GM12878 (cell line): Measurements from ENCODE around the gene CAPZB.

Source experiments
- CEBPZ ChIP-seq: fragments of 150-350 bp; IDR thresholded peaks from 2 replicates; pipeline ENCODE4 v1.6.1; 2016; ENCODE audit warnings: low read depth, low read length
- CHD4 ChIP-seq: fragments of 200-600 bp; sonication (generic); IDR thresholded peaks from 2 replicates; pipeline ENCODE4 v1.6.1; 2016; ENCODE audit warnings: mild to moderate bottlenecking
- FOXK2 ChIP-seq: fragments of 450-650 bp; IDR thresholded peaks from 2 replicates; pipeline ENCODE4 v1.6.1; 2017; ENCODE audit warnings: mild to moderate bottlenecking, moderate library complexity
- HDAC2 ChIP-seq: fragments of 200-600 bp; sonication (generic); IDR thresholded peaks from 2 replicates; pipeline ENCODE4 v1.6.1; 2017
- USF1 ChIP-seq: IDR thresholded peaks from 2 replicates; pipeline ENCODE4 v1.6.1; 2011; ENCODE audit warnings: borderline replicate concordance, low read depth, mild to moderate bottlenecking, moderate library complexity, mixed read lengths, low read length; ENCODE audit not compliant: insufficient read depth; ENCODE audit errors: extremely low read length

GRCh38 chr1:19332832-19333231, 152.5 kb downstream of the CAPZB start:
- TF ChIP-seq FOXK2 = no peak
- no peak for TF ChIP-seq USF1
- TF ChIP-seq CHD4 = no peak
- TF ChIP-seq CEBPZ = no peak
- TF ChIP-seq HDAC2 = no peak
